A673 (cell line): ENCODE results near the gene NBAS. TPM values are rescaled to one million over a fixed set of nuclear protein-coding genes. Genes with fewer than 3 reads are reported as not detected.

Experiments used
- BruUV-seq: library from RNA; stranded (reverse); fragments of 400-500 nt; replicated peaks from 2 replicates; lab custom pipeline; 2021; lab: Mats Ljungman, UMichigan
- CTCF ChIA-PET: fragments of 300-600 bp; sonication (Branson Sonifier 250); formaldehyde crosslinking; loops from one replicate; lab custom pipeline; 2022; ENCODE audit warnings: antibody characterized with exemption; lab: Charles Lee
- POLR2A ChIA-PET: fragments of 300-600 bp; sonication (Branson Sonifier 250); formaldehyde crosslinking; loops from one replicate; lab custom pipeline; 2022; ENCODE audit warnings: antibody characterized with exemption; ENCODE audit not compliant: low non-redundant PET; lab: Charles Lee
- DNase-seq: peaks from one replicate; pipeline ENCODE4 v3.0.0-alpha.2; 2015; ENCODE audit warnings: low spot score
- H3K27ac ChIP-seq: fragments of 200-600 bp; sonication (generic); 2 replicates; pipeline ENCODE4 v1.5.1; 2016; ENCODE audit warnings: mixed run types, low read depth, mild to moderate bottlenecking, mixed read lengths, antibody characterized with exemption, low read length; ENCODE audit not compliant: poor library complexity, severe bottlenecking
- H3K27me3 ChIP-seq: fragments of 200-600 bp; sonication (generic); replicated peaks from 2 replicates; pipeline ENCODE4 v1.6.1; 2017; ENCODE audit warnings: mixed run types, low read depth, mild to moderate bottlenecking, mixed read lengths, antibody characterized with exemption, low read length; ENCODE audit not compliant: insufficient read depth, poor library complexity
- H3K36me3 ChIP-seq: fragments of 200-600 bp; sonication (generic); 2 replicates; pipeline ENCODE4 v1.6.1; 2016; ENCODE audit warnings: mixed run types, mild to moderate bottlenecking, mixed read lengths, antibody characterized with exemption, low read length; ENCODE audit not compliant: insufficient read depth, poor library complexity, severe bottlenecking
- H3K4me1 ChIP-seq: fragments of 200-600 bp; sonication (generic); 2 replicates; pipeline ENCODE4 v1.6.1; 2017; ENCODE audit warnings: mixed run types, mild to moderate bottlenecking, mixed read lengths, antibody characterized with exemption, low read length; ENCODE audit not compliant: insufficient read depth, poor library complexity, severe bottlenecking
- H3K4me3 ChIP-seq: fragments of 200-600 bp; sonication (generic); 2 replicates; pipeline ENCODE4 v1.5.1; 2016; ENCODE audit warnings: low read depth, mixed run types, mild to moderate bottlenecking, mixed read lengths, low read length; ENCODE audit not compliant: poor library complexity, severe bottlenecking
- H3K9me3 ChIP-seq: fragments of 200-600 bp; sonication (generic); 2 replicates; pipeline ENCODE4 v1.6.1; 2016; ENCODE audit warnings: mixed run types, low read depth, mild to moderate bottlenecking, mixed read lengths, antibody characterized with exemption, low read length; ENCODE audit not compliant: poor library complexity, severe bottlenecking
- CTCF ChIP-seq: fragments of 300-800, 200-600 bp; sonication (generic); conservative IDR thresholded peaks from 2 replicates; pipeline ENCODE4 v1.5.1; 2017; ENCODE audit warnings: low read depth, mild to moderate bottlenecking, antibody characterized with exemption, low read length, moderate library complexity, mixed read lengths
- EZH2 ChIP-seq: fragments of 200-600 bp; sonication (generic); IDR thresholded peaks from 2 replicates; pipeline ENCODE4 v1.6.1; 2017; ENCODE audit warnings: borderline replicate concordance, low read depth, mild to moderate bottlenecking, mixed read lengths, antibody characterized with exemption, low read length; ENCODE audit not compliant: poor library complexity, severe bottlenecking
- intact Hi-C: fragments of 100-400 bp; cut with micrococcal nuclease; formaldehyde crosslinking; loops from one replicate; pipeline ENCODE4 v1.10.0; 2022; ENCODE audit not compliant: unreplicated experiment
- total RNA-seq: library from RNA; stranded (reverse); gene quantifications from 2 replicates; pipeline ENCODE4 v1.2.3, GENCODE V29; 2021

Gene NBAS
- total RNA-seq, 1 experiment from 2014 or later: 38.7 TPM

GRCh38 chr2:15311926-15312325 lies 249.2 kb downstream of the NBAS start:
- H3K27ac ChIP-seq: no peak overlapping the region
- H3K36me3 ChIP-seq: no peaks in the 10 kb centered on the region
- ChIA-PET CTCF (no interaction called here), POLR2A (no interaction called here)
- no peaks in the 10 kb centered on the region for H3K27me3 ChIP-seq
- no peaks in the 10 kb centered on the region for H3K9me3 ChIP-seq
- H3K4me3 ChIP-seq: no peak overlapping the region
- no TSS peak for BruUV-seq
- DNase-seq: no peak
- no peak for TF ChIP-seq EZH2
- TF ChIP-seq CTCF: no peak
- no peaks in the 10 kb centered on the region for H3K4me1 ChIP-seq
- intact Hi-C loops: no loop called here

GRCh38 chr2:15311201-15311907 lies 249.8 kb downstream of the NBAS start:
- TF ChIP-seq EZH2 (no peak), CTCF (no peak)
- Histone ChIP-seq H3K27me3 (no peaks in the 10 kb centered on the region), H3K9me3 (no peaks in the 10 kb centered on the region), H3K4me1 (no peaks in the 10 kb centered on the region), H3K27ac (no peak overlapping the region), H3K36me3 (no peaks in the 10 kb centered on the region), H3K4me3 (no peak overlapping the region)
- ChIA-PET POLR2A (no interaction called here), CTCF (no interaction called here)
- intact Hi-C loops: no loop called here
- no TSS peak for BruUV-seq
- no peak for DNase-seq

- TF ChIP-seq CTCF (no peak), EZH2 (no peak)
- ChIA-PET POLR2A (no interaction called here), CTCF (no interaction called here)
These were observed 253.6 kb downstream of the NBAS start for GRCh38 chr2:15307526-15307925.

More at GRCh38 chr2:15307526-15307925, 253.6 kb downstream of the NBAS start:
- H3K27ac ChIP-seq: no peak overlapping the region
- no peak overlapping the region for H3K4me3 ChIP-seq
- BruUV-seq: no TSS peak
- DNase-seq: no peak
- intact Hi-C loops: no loop called here
- H3K36me3 ChIP-seq: no peaks in the 10 kb centered on the region
- H3K4me1 ChIP-seq: no peaks in the 10 kb centered on the region
- no peaks in the 10 kb centered on the region for H3K27me3 ChIP-seq
- H3K9me3 ChIP-seq: no peaks in the 10 kb centered on the region
